Measurements from ENCODE around the gene TRRAP.

The TRRAP gene

GRCh38 chr7:99005776-99006175 lies 127.4 kb downstream of the TRRAP start:
- DNase-seq (ENCODE audit: low read depth in 3 of 3): no peak

- DNase-seq (ENCODE audit: low read depth in 3 of 3): no peak
Observed at GRCh38 chr7:99006739-99007424, 128.6 kb downstream of the TRRAP start.

- no peak for DNase-seq (ENCODE audit: low read depth in 3 of 3)
Observed at GRCh38 chr7:99008181-99008631, 129.9 kb downstream of the TRRAP start.

GRCh38 chr7:99008921-99009530 lies 130.7 kb downstream of the TRRAP start:
- DNase-seq (ENCODE audit: low read depth in 3 of 3): no peak

GRCh38 chr7:99010281-99010680 lies 131.9 kb downstream of the TRRAP start:
- no peak for DNase-seq (ENCODE audit: low read depth in 3 of 3)

- no peak for DNase-seq (ENCODE audit: low read depth in 3 of 3)
Observed at GRCh38 chr7:99011341-99011705, 133.0 kb downstream of the TRRAP start.

GRCh38 chr7:99011706-99012404 lies 133.5 kb downstream of the TRRAP start:
- no peak for DNase-seq (ENCODE audit: low read depth in 3 of 3)

- no peak for DNase-seq (ENCODE audit: low read depth in 3 of 3)
Observed at GRCh38 chr7:99012722-99013121, 134.4 kb downstream of the TRRAP start.

- DNase-seq (ENCODE audit: low read depth in 3 of 3): no peak
Observed at GRCh38 chr7:99013266-99014112, 135.2 kb downstream of the TRRAP start.

- no peak for DNase-seq (ENCODE audit: low read depth in 3 of 3)
Observed at GRCh38 chr7:99014113-99014985, 136.0 kb downstream of the TRRAP start.

- no peak for DNase-seq (ENCODE audit: low read depth in 3 of 3)
Observed at GRCh38 chr7:99016196-99016595, 137.9 kb downstream of the TRRAP start.

GRCh38 chr7:99019523-99020412 lies 141.4 kb downstream of the TRRAP start:
- DNase-seq (ENCODE audit: low read depth in 3 of 3): no peak

GRCh38 chr7:99020413-99020715 lies 142.0 kb downstream of the TRRAP start:
- DNase-seq (ENCODE audit: low read depth in 3 of 3): no peak

GRCh38 chr7:99021941-99022560 lies 143.7 kb downstream of the TRRAP start:
- DNase-seq (ENCODE audit: low read depth in 3 of 3): no peak

- DNase-seq (ENCODE audit: low read depth in 3 of 3): no peak
Observed at GRCh38 chr7:99024066-99024465, 145.7 kb downstream of the TRRAP start.

GRCh38 chr7:99027241-99027640 lies 148.9 kb downstream of the TRRAP start:
- DNase-seq (ENCODE audit: low read depth in 3 of 3): no peak

- DNase-seq (ENCODE audit: low read depth in 3 of 3): no peak
Observed at GRCh38 chr7:99027841-99028240, 149.5 kb downstream of the TRRAP start.

- no peak for DNase-seq (ENCODE audit: low read depth in 3 of 3)
Observed at GRCh38 chr7:99028261-99028973, 150.1 kb downstream of the TRRAP start.
